SH-SY5Y (cell line): ENCODE data around the gene HOXA3.

Experiments used
- GATA2 ChIP-seq: IDR thresholded peaks from 2 replicates; pipeline ENCODE4 v1.6.1; 2011; ENCODE audit warnings: mild to moderate bottlenecking, low read depth, low read length
- GATA3 ChIP-seq: IDR thresholded peaks from 2 replicates; pipeline ENCODE4 v1.6.1; 2011; ENCODE audit warnings: low read depth, mild to moderate bottlenecking, low read length, moderate library complexity

- TF ChIP-seq GATA3 (no peak), GATA2 (no peak)
Observed at GRCh38 chr7:27088002-27088922, 64.1 kb downstream of the HOXA3 start.
